GM21381 (cell line): ENCODE results near the gene ATP2B3.

Source experiments
- ATAC-seq: cut with Tn5 transposase; IDR thresholded peaks from one replicate; pipeline ENCODE4 v1.9.1; 2021; ENCODE audit warnings: mild to moderate bottlenecking, moderate library complexity; ENCODE audit not compliant: unreplicated experiment

The ATP2B3 gene

GRCh38 chrX:153631907-153632594 is 114.6 kb downstream of the ATP2B3 start:
- ATAC-seq, result no peak
